ENCODE data around the gene FAM200A. TPM values are rescaled to one million over a fixed set of nuclear protein-coding genes. Genes with fewer than 3 reads are reported as not detected.

Gene FAM200A
- total RNA-seq (2022; extraction: Qiagen RNA extraction; ENCODE audit: low read depth): 4.9 to 7.0 TPM (median 6.9 TPM) in 5 replicates

GRCh38 chr7:99551767-99552463, at the start of gene FAM200A:
TSS of gene FAM200A (minus strand) at chr7:99552114. CDS start at chr7:99548407, 3,707 bp downstream.

GRCh38 chr7:99597762-99598501, 46.0 kb upstream of the FAM200A start, which contains the start of gene TMEM225B:
TSS of gene TMEM225B (plus strand) at chr7:99598267. CDS start at chr7:99604389, 6,122 bp downstream.

GRCh38 chr7:99558306-99559174, 6.6 kb upstream of the FAM200A start, which contains the start of gene ZNF655:
TSS of gene ZNF655 (plus strand) at chr7:99558642. CDS start at chr7:99560560, 1,918 bp downstream.

GRCh38 chr7:99504603-99505323, 47.2 kb downstream of the FAM200A start, which contains the start of gene ZKSCAN5:
TSS of gene ZKSCAN5 (plus strand) at chr7:99504662. CDS start at chr7:99506045, 1,383 bp downstream.

GRCh38 chr7:99499721-99500636, 51.9 kb downstream of the FAM200A start, which contains the start of gene ZNF394:
TSS of gene ZNF394 (minus strand) at chr7:99500281. CDS start at chr7:99500093, 188 bp downstream.

Other genes with a start within 250 kb of the FAM200A start
- 121 to 134 TPM (median 125 TPM) in 5 replicates for gene ARPC1A, start 226.2 kb downstream of the FAM200A start, total RNA-seq (2022; extraction: Qiagen RNA extraction; ENCODE audit: low read depth)
- 270 to 304 TPM (median 283 TPM) in 5 replicates for gene ARPC1B, start 177.4 kb downstream of the FAM200A start, total RNA-seq (2022; extraction: Qiagen RNA extraction; ENCODE audit: low read depth)
- 165 to 205 TPM (median 176 TPM) in 5 replicates for gene PDAP1, start 143.5 kb downstream of the FAM200A start, total RNA-seq (2022; extraction: Qiagen RNA extraction; ENCODE audit: low read depth)
- 131 to 155 TPM (median 144 TPM) in 5 replicates for gene BUD31, start 143.1 kb downstream of the FAM200A start, total RNA-seq (2022; extraction: Qiagen RNA extraction; ENCODE audit: low read depth)
- 5.8 to 8.7 TPM (median 7.5 TPM) in 5 replicates for gene PTCD1, start 113.3 kb downstream of the FAM200A start, total RNA-seq (2022; extraction: Qiagen RNA extraction; ENCODE audit: low read depth)
- 32.9 to 43.8 TPM (median 40.8 TPM) in 5 replicates for gene CPSF4, start 113.2 kb downstream of the FAM200A start, total RNA-seq (2022; extraction: Qiagen RNA extraction; ENCODE audit: low read depth)
- gene ATP5MF, start 85.9 kb downstream of the FAM200A start, total RNA-seq (2022; extraction: Qiagen RNA extraction; ENCODE audit: low read depth): 868 to 1,459 TPM (median 873 TPM) in 5 replicates
- gene ZNF789, start 79.2 kb downstream of the FAM200A start, total RNA-seq (2022; extraction: Qiagen RNA extraction; ENCODE audit: low read depth): 6.8 to 11.9 TPM (median 8.2 TPM) in 5 replicates
- gene ZNF394, start 51.8 kb downstream of the FAM200A start, total RNA-seq (2022; extraction: Qiagen RNA extraction; ENCODE audit: low read depth): 15.6 to 21.2 TPM (median 18.3 TPM) in 5 replicates
- 9.0 to 9.9 TPM (median 9.2 TPM) in 5 replicates for gene ZKSCAN5, start 47.5 kb downstream of the FAM200A start, total RNA-seq (2022; extraction: Qiagen RNA extraction; ENCODE audit: low read depth)
- 52.7 to 61.6 TPM (median 54.2 TPM) in 5 replicates for gene ZNF655, start 6.5 kb upstream of the FAM200A start, total RNA-seq (2022; extraction: Qiagen RNA extraction; ENCODE audit: low read depth)
- 0.91 to 1.6 TPM (median 1.0 TPM) in 5 replicates for gene TMEM225B, start 46.2 kb upstream of the FAM200A start, total RNA-seq (2022; extraction: Qiagen RNA extraction; ENCODE audit: low read depth)
- 8.2 to 10.3 TPM (median 9.1 TPM) in 5 replicates for gene ZSCAN25, start 64.8 kb upstream of the FAM200A start, total RNA-seq (2022; extraction: Qiagen RNA extraction; ENCODE audit: low read depth)
- 0.91 to 1.6 TPM (median 1.4 TPM) in 5 replicates for gene CYP3A5, start 127.9 kb upstream of the FAM200A start, total RNA-seq (2022; extraction: Qiagen RNA extraction; ENCODE audit: low read depth)
- gene CYP3A7, start 183.1 kb upstream of the FAM200A start, total RNA-seq (2022; extraction: Qiagen RNA extraction; ENCODE audit: low read depth): not detected in 5 replicates
- gene CYP3A4, start 232.1 kb upstream of the FAM200A start, total RNA-seq (2022; extraction: Qiagen RNA extraction; ENCODE audit: low read depth): 0.06 to 0.09 TPM in 2 of 5 replicates, not detected in the others